ENCODE data around the gene LCNL1. TPM values are rescaled to one million over a fixed set of nuclear protein-coding genes. Genes with fewer than 3 reads are reported as not detected.
A peak's percentile ranks its signal among the peaks of the same experiment; 100 is the strongest.

LCNL1 gene
- total and polyA plus RNA-seq, 10 of the 15 experiments (the other 5 are each of a cell fraction or from before 2014, with no cell fraction given): not detected

GRCh38 chr9:137023157-137023556 is 40.4 kb downstream of the LCNL1 start:
- Histone ChIP-seq H3K4me1 (ENCODE audit: control insufficient read depth, insufficient read depth, low read length) (no peaks in the 10 kb centered on the region), H3K9ac (ENCODE audit: control insufficient read depth, insufficient read depth, low read length) (no peak overlapping the region), H3K27ac (ENCODE audit: control insufficient read depth, insufficient read depth) (no peak overlapping the region), H4K20me1 (ENCODE audit: control insufficient read depth, insufficient read depth) (no peaks in the 10 kb centered on the region), H3K27me3 (replicated peaks in 1 of 2; ENCODE audit: control insufficient read depth in 2 of 2, insufficient read depth in 2 of 2, low read length in 1 of 2) (peaks cover 0 to 2% of the 10 kb centered on the region in 2 experiments; a peak in 2 of 4 replicates), H3K4me3 (no peak overlapping the region), H3K36me3 (ENCODE audit: control insufficient read depth in 2 of 2, insufficient read depth in 2 of 2, low read length in 1 of 2) (no peaks in the 10 kb centered on the region), H3K4me2 (ENCODE audit: control insufficient read depth, insufficient read depth) (no peak overlapping the region), H3K9me3 (replicated peaks; ENCODE audit: control insufficient read depth, insufficient read depth, low read length) (no peaks in the 10 kb centered on the region), H2AFZ (ENCODE audit: control insufficient read depth, low read depth, low read length) (no peak overlapping the region), H3K79me2 (ENCODE audit: control insufficient read depth, insufficient read depth, low read length) (no peaks in the 10 kb centered on the region)
- WGBS (ENCODE audit: insufficient coverage, insufficient replicate concordance, low lambda C conversion rate, missing lambda C conversion rate): 73% methylated on average over 7 of the region's 7 CpGs
- DNase-seq (ENCODE audit: low read depth, low spot score) (no peak), FAIRE-seq (no peak), ATAC-seq (no peak)
- intact Hi-C loops (cut with micrococcal nuclease; ENCODE audit: unreplicated experiment): no loop called here
- TF ChIP-seq KLF5 (IDR thresholded peaks at IDR 0.05; ENCODE audit: partially characterized antibody): no peak
- no peak for TF ChIP-seq STAT1 (conservative IDR thresholded peaks at IDR 0.05)
- TF ChIP-seq NR2C1 (IDR thresholded peaks at IDR 0.05): peak; percentile 45
- no peak for TF ChIP-seq SUZ12 (IDR thresholded peaks at IDR 0.05; ENCODE audit: unreplicated experiment)
- peak; percentile 84 for TF ChIP-seq NR2F1 (conservative IDR thresholded peaks at IDR 0.05)
- no peak for TF ChIP-seq DPF2 (IDR thresholded peaks at IDR 0.05)
- TF ChIP-seq HDGF (IDR thresholded peaks at IDR 0.05): no peak
- TF ChIP-seq ZNF622 (IDR thresholded peaks at IDR 0.05): no peak
- TF ChIP-seq KAT2A (conservative IDR thresholded peaks at IDR 0.05; ENCODE audit: control insufficient read depth, low read depth, low read length): no peak
- no peak for TF ChIP-seq ZBTB4 (CRISPR knock-in tag; IDR thresholded peaks at IDR 0.05)
- no TSS peak for BruUV-seq (replicated peaks)
- POLR2A ChIA-PET: interaction anchor here (0.6 kb wide), 1 partner anchor 465 kb away, joined by 4 read pairs; no protein-coding TSS in a partner anchor
- in situ Hi-C loops (cut with MboI): no loop called here
- CTCF ChIA-PET: no interaction called here
- RAD21 ChIA-PET (ENCODE audit: unreplicated experiment): no interaction called here
- SMC1A ChIA-PET (ENCODE audit: uncharacterized antibody, unreplicated experiment): no interaction called here
